SH-SY5Y (cell line): ENCODE data around the gene SEMA6D.

Experiments
- GATA2 ChIP-seq: IDR thresholded peaks from 2 replicates; pipeline ENCODE4 v1.6.1; 2011; ENCODE audit warnings: mild to moderate bottlenecking, low read depth, low read length
- GATA3 ChIP-seq: IDR thresholded peaks from 2 replicates; pipeline ENCODE4 v1.6.1; 2011; ENCODE audit warnings: low read depth, mild to moderate bottlenecking, low read length, moderate library complexity

DNA sequence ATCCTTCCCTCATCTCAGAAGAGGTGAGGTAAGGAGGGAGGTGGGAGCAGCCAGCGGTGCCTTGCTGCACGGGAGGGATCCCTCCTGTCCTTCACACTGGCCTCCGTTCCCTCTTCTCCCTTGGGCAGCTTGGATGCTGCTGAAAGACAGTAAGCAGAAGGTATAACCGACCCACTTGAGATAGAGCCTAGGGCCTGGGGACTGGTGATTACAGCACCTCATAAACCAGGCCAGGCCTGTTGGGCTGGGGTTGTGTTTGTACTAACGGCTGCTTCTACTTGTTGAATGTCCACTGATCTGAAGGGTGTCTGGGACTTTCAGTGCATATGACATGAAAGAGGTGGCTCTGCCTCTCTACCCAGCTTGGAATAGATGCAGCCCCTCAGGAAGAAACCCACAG is 25.0 kb downstream of the SEMA6D start:
- TF ChIP-seq GATA2 (no peak), GATA3 (no peak)
